ENCODE results near the gene FOXN4. TPM values are rescaled to one million over a fixed set of nuclear protein-coding genes. Genes with fewer than 3 reads are reported as not detected.
A peak's percentile ranks its signal among the peaks of the same experiment; 100 is the strongest.

Gene FOXN4
- total and polyA plus RNA-seq, 2 donors from 2014 or later: 0.82 TPM; not detected in 1

DNA sequence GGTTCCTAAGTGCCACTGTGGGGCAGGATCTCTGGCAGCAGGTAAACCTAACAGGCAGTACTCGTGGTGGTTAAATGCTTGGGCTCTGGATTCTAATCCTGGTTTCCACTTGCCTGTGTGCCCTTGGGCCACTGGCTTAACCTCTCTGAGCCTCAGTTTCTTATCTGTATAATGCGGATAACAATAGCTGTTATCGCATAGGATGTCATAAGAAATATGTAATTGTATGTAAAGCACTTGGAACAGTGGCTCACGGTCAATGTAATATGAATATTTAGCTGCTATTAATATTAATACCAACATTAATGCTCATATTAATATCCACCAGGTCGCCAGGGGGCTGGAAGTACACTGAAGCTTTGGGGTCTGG lies 16.8 kb downstream of the FOXN4 start:
- TF ChIP-seq, protein P1, sequence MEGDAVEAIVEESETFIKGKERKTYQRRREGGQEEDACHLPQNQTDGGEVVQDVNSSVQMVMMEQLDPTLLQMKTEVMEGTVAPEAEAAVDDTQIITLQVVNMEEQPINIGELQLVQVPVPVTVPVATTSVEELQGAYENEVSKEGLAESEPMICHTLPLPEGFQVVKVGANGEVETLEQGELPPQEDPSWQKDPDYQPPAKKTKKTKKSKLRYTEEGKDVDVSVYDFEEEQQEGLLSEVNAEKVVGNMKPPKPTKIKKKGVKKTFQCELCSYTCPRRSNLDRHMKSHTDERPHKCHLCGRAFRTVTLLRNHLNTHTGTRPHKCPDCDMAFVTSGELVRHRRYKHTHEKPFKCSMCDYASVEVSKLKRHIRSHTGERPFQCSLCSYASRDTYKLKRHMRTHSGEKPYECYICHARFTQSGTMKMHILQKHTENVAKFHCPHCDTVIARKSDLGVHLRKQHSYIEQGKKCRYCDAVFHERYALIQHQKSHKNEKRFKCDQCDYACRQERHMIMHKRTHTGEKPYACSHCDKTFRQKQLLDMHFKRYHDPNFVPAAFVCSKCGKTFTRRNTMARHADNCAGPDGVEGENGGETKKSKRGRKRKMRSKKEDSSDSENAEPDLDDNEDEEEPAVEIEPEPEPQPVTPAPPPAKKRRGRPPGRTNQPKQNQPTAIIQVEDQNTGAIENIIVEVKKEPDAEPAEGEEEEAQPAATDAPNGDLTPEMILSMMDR (IDR thresholded peaks at IDR 0.05; ENCODE audit: borderline replicate concordance, extremely low read depth, insufficient read depth): no peak
- no peaks in the 10 kb centered on the region for H3K27me3 ChIP-seq (ENCODE audit: control insufficient read depth, insufficient read depth, low read length)
- peaks cover 0 to 5% (median 0%) of the 10 kb centered on the region in 3 donors for H3K4me1 ChIP-seq (ENCODE audit: control insufficient read depth in 2 of 3, insufficient read depth in 2 of 3, low read depth in 1 of 3, low read length in 3 of 3)
- H3K9me3 ChIP-seq (ENCODE audit: control insufficient read depth in 2 of 3, insufficient read depth in 1 of 3, low read length in 3 of 3): no peaks in the 10 kb centered on the region
- H3K36me3 ChIP-seq (ENCODE audit: control insufficient read depth in 2 of 3, insufficient read depth in 3 of 3, low read length in 3 of 3): no peaks in the 10 kb centered on the region
- intact Hi-C loops (cut with DNase I): no loop called here
- DNase-seq (no peak), FAIRE-seq (no peak)
- no peak overlapping the region for H3K9ac ChIP-seq (ENCODE audit: low read length in 3 of 3)
- no peak overlapping the region for H3K4me3 ChIP-seq (ENCODE audit: low read length in 3 of 3)
- H3K27ac ChIP-seq (ENCODE audit: low read depth in 2 of 2, low read length in 2 of 2): no peak overlapping the region

DNA sequence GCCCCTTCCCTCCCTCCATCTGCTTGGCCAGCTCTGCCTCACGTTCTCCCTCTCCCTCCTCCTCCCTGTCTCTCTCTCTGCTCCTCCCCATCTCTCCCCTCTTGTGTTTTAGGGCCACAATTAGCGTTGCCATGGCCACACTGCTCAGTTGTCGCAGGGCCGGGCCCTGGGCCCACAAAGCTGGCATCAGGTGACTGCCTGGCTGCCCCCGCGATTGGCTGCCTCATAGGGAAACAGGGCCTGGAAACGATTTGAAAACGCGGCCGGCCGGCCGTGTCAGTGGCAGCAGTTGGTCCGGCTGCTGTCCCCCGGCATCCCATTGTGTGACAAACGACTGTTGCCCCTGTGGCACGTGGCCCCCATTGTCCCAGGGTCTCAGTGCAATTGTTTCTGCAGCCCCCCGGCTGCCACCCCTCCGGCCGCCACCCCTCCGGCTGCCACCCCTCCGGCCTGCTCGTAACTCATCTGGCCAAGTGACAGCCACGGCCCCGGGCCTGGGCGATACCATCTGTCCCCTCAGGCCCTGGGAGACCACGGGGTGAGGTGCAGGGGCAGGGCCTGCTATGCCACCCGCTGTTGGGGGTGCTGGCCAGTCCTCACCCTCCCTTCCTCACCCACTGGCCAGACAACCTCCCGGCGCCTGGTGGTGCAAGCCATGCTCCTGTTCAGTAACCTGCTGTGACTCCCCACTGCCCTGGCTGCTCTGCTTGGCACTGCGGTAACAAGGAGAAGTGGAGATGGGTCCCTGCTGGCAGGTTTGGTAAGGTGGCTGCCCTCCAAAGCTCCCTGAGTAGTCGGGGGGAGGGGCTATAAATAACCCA lies 17.4 kb downstream of the FOXN4 start:
- DNase-seq (peak; percentile 83 to 97 (median 94)), FAIRE-seq (no peak)
- Histone ChIP-seq H3K27me3 (ENCODE audit: control insufficient read depth, insufficient read depth, low read length) (no peaks in the 10 kb centered on the region), H3K36me3 (ENCODE audit: control insufficient read depth in 2 of 3, insufficient read depth in 3 of 3, low read length in 3 of 3) (no peaks in the 10 kb centered on the region), H3K4me3 (ENCODE audit: low read length in 3 of 3) (no peak overlapping the region), H3K9me3 (ENCODE audit: control insufficient read depth in 2 of 3, insufficient read depth in 1 of 3, low read length in 3 of 3) (no peaks in the 10 kb centered on the region), H3K9ac (ENCODE audit: low read length in 3 of 3) (no peak overlapping the region), H3K27ac (ENCODE audit: low read depth in 2 of 2, low read length in 2 of 2) (no peak overlapping the region), H3K4me1 (ENCODE audit: control insufficient read depth in 2 of 3, insufficient read depth in 2 of 3, low read depth in 1 of 3, low read length in 3 of 3) (peaks cover 0 to 5% (median 0%) of the 10 kb centered on the region in 3 donors)
- intact Hi-C loops (cut with DNase I): no loop called here
- TF ChIP-seq, protein P1 (IDR thresholded peaks at IDR 0.05; ENCODE audit: borderline replicate concordance, extremely low read depth, insufficient read depth): no peak

DNA sequence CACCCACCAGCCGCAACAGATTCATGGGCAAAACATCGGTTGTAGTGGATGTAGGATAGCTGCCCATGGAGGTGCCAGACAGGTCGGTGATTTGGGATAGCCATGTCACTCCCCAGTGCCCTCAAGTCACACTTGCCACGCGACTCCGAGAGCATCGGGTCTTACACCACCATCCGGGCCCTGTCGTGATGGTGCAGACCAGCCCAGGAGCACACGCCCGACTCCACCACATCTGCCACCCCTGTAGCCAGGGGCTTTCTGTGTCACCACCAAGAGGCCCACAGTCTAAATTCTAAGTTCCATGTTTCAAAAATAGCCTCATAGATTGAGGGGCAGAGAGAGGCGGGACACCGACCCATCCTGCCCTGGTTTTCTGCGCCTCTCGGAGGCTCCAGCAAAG lies 18.0 kb downstream of the FOXN4 start:
- Histone ChIP-seq H3K9me3 (ENCODE audit: control insufficient read depth in 2 of 3, insufficient read depth in 1 of 3, low read length in 3 of 3) (no peaks in the 10 kb centered on the region), H3K9ac (ENCODE audit: low read length in 3 of 3) (no peak overlapping the region), H3K36me3 (ENCODE audit: control insufficient read depth in 2 of 3, insufficient read depth in 3 of 3, low read length in 3 of 3) (no peaks in the 10 kb centered on the region), H3K27ac (ENCODE audit: low read depth in 2 of 2, low read length in 2 of 2) (no peak overlapping the region), H3K4me1 (ENCODE audit: control insufficient read depth in 2 of 3, insufficient read depth in 2 of 3, low read depth in 1 of 3, low read length in 3 of 3) (peaks cover 0 to 5% (median 0%) of the 10 kb centered on the region in 3 donors), H3K4me3 (ENCODE audit: low read length in 3 of 3) (no peak overlapping the region), H3K27me3 (ENCODE audit: control insufficient read depth, insufficient read depth, low read length) (no peaks in the 10 kb centered on the region)
- intact Hi-C loops (cut with DNase I): no loop called here
- TF ChIP-seq, protein P1 (IDR thresholded peaks at IDR 0.05; ENCODE audit: borderline replicate concordance, extremely low read depth, insufficient read depth): no peak
- FAIRE-seq (no peak), DNase-seq (no peak)
